ENCODE measurements around the gene MAU2. TPM values are rescaled to one million over a fixed set of nuclear protein-coding genes. Genes with fewer than 3 reads are reported as not detected.

Gene MAU2
- total RNA-seq, 1 donor from 2014 or later: 35.0 TPM

GRCh38 chr19:19278315-19278714 lies 42.3 kb upstream of the MAU2 start:
- Histone ChIP-seq H3K79me2 (ENCODE audit: low read depth) (no peaks in the 10 kb centered on the region), H3K9ac (no peak overlapping the region), H3K9me3 (ENCODE audit: low read depth) (no peaks in the 10 kb centered on the region), H4K20me1 (ENCODE audit: low read depth) (no peaks in the 10 kb centered on the region), H3K36me3 (no peaks in the 10 kb centered on the region), H3K4me3 (no peak overlapping the region), H3K4me2 (no peak overlapping the region), H3F3A (ENCODE audit: low read depth) (peaks cover 10% of the 10 kb centered on the region), H3K4me1 (no peaks in the 10 kb centered on the region), H3K27me3 (no peaks in the 10 kb centered on the region), H3K27ac (no peak overlapping the region), H2AFZ (replicated peaks) (no peak overlapping the region)
- Mint-ChIP-seq H3K36me3 (peaks cover 10% of the 10 kb centered on the region), H3K27ac (no peak overlapping the region), H3K4me3 (no peak overlapping the region), H3K9me3 (no peaks in the 10 kb centered on the region), H3K27me3 (ENCODE audit: insufficient read depth, low read depth) (peaks cover 2% of the 10 kb centered on the region), H3K4me1 (peaks cover 7% of the 10 kb centered on the region)
- no peak for TF ChIP-seq EZH2phosphoT487 (IDR thresholded peaks at IDR 0.05)
- no peak for TF ChIP-seq EZH2 (IDR thresholded peaks at IDR 0.05)
- no peak for TF ChIP-seq CTCF (IDR thresholded peaks at IDR 0.05)
- no peak for DNase-seq (ENCODE audit: low spot score)

- Mint-ChIP-seq H3K4me1 (no peaks in the 10 kb centered on the region), H3K4me3 (no peak overlapping the region), H3K27ac (no peak overlapping the region), H3K36me3 (peaks cover 14% of the 10 kb centered on the region), H3K9me3 (no peaks in the 10 kb centered on the region), H3K27me3 (ENCODE audit: insufficient read depth, low read depth) (peaks cover 2% of the 10 kb centered on the region)
- H3K36me3 ChIP-seq: no peaks in the 10 kb centered on the region
- no peak for TF ChIP-seq EZH2phosphoT487 (IDR thresholded peaks at IDR 0.05)
- no peak for TF ChIP-seq EZH2 (IDR thresholded peaks at IDR 0.05)
- TF ChIP-seq CTCF (IDR thresholded peaks at IDR 0.05): no peak
- H3K4me3 ChIP-seq: no peak overlapping the region
- H3K27ac ChIP-seq: no peak overlapping the region
- H3K4me2 ChIP-seq: no peak overlapping the region
- H3K27me3 ChIP-seq: no peaks in the 10 kb centered on the region
- H2AFZ ChIP-seq (replicated peaks): no peak overlapping the region
- no peak overlapping the region for H3K9ac ChIP-seq
- H4K20me1 ChIP-seq (ENCODE audit: low read depth): no peaks in the 10 kb centered on the region
- peaks cover 2% of the 10 kb centered on the region for H3F3A ChIP-seq (ENCODE audit: low read depth)
- no peak for DNase-seq (ENCODE audit: low spot score)
- H3K79me2 ChIP-seq (ENCODE audit: low read depth): no peaks in the 10 kb centered on the region
- no peaks in the 10 kb centered on the region for H3K9me3 ChIP-seq (ENCODE audit: low read depth)
- no peaks in the 10 kb centered on the region for H3K4me1 ChIP-seq
These were observed 41.5 kb upstream of the MAU2 start for GRCh38 chr19:19279062-19279612.

- Histone ChIP-seq H3K4me1 (no peaks in the 10 kb centered on the region), H3K36me3 (no peaks in the 10 kb centered on the region)
- no peak overlapping the region for H3K4me3 Mint-ChIP-seq
These were observed 40.8 kb upstream of the MAU2 start for GRCh38 chr19:19279853-19280252.

More at GRCh38 chr19:19279853-19280252, 40.8 kb upstream of the MAU2 start:
- TF ChIP-seq EZH2phosphoT487 (IDR thresholded peaks at IDR 0.05) (no peak), EZH2 (IDR thresholded peaks at IDR 0.05) (no peak), CTCF (IDR thresholded peaks at IDR 0.05) (no peak)
- Histone ChIP-seq H3K9ac (no peak overlapping the region), H3K9me3 (ENCODE audit: low read depth) (no peaks in the 10 kb centered on the region), H3K27me3 (no peaks in the 10 kb centered on the region), H4K20me1 (ENCODE audit: low read depth) (no peaks in the 10 kb centered on the region), H3K4me3 (no peak overlapping the region), H3K79me2 (ENCODE audit: low read depth) (no peaks in the 10 kb centered on the region), H3F3A (ENCODE audit: low read depth) (no peaks in the 10 kb centered on the region), H3K4me2 (no peak overlapping the region), H2AFZ (replicated peaks) (no peak overlapping the region), H3K27ac (no peak overlapping the region)
- no peak for DNase-seq (ENCODE audit: low spot score)
- Mint-ChIP-seq H3K4me1 (no peaks in the 10 kb centered on the region), H3K9me3 (no peaks in the 10 kb centered on the region), H3K36me3 (peaks cover 20% of the 10 kb centered on the region), H3K27me3 (ENCODE audit: insufficient read depth, low read depth) (peaks cover 2% of the 10 kb centered on the region), H3K27ac (no peak overlapping the region)

Measured in neural progenitor cell (in vitro differentiated cells).